Measurements from ENCODE around the gene SRD5A1.

The SRD5A1 gene

GRCh38 chr5:6714226-6715041 is 81.2 kb downstream of the SRD5A1 start:
- DNase-seq = no peak

- no peak for DNase-seq
These were observed 82.0 kb downstream of the SRD5A1 start for GRCh38 chr5:6715271-6715670.

GRCh38 chr5:6715758-6716628 is 82.8 kb downstream of the SRD5A1 start:
- DNase-seq = no peak

- DNase-seq = no peak
These were observed 83.4 kb downstream of the SRD5A1 start for GRCh38 chr5:6716629-6717149.

GRCh38 chr5:6717247-6717646 is 84.0 kb downstream of the SRD5A1 start:
- no peak for DNase-seq

- no peak for DNase-seq
These were observed 84.4 kb downstream of the SRD5A1 start for GRCh38 chr5:6717687-6718086.

GRCh38 chr5:6718161-6718681 is 85.0 kb downstream of the SRD5A1 start:
- no peak for DNase-seq

- DNase-seq = no peak
These were observed 85.5 kb downstream of the SRD5A1 start for GRCh38 chr5:6718718-6719117.

- no peak for DNase-seq
These were observed 86.2 kb downstream of the SRD5A1 start for GRCh38 chr5:6719417-6719816.

- no peak for DNase-seq
These were observed 86.8 kb downstream of the SRD5A1 start for GRCh38 chr5:6719896-6720560.

GRCh38 chr5:6720561-6720921 is 87.3 kb downstream of the SRD5A1 start:
- DNase-seq = no peak

- DNase-seq = no peak
These were observed 88.2 kb downstream of the SRD5A1 start for GRCh38 chr5:6721442-6721841.

- DNase-seq = no peak
These were observed 88.8 kb downstream of the SRD5A1 start for GRCh38 chr5:6722015-6722414.

GRCh38 chr5:6723122-6723815 is 90.0 kb downstream of the SRD5A1 start:
- DNase-seq = no peak

GRCh38 chr5:6723816-6724300 is 90.6 kb downstream of the SRD5A1 start:
- no peak for DNase-seq

Measured in right hindlimb (tissue), 1 donor.